ENCODE results near the gene ERFE. TPM values are rescaled to one million over a fixed set of nuclear protein-coding genes. Genes with fewer than 3 reads are reported as not detected.

The ERFE gene
- total and polyA plus RNA-seq, 2 donors (not counting 1 experiment from before 2014, with no cell fraction given), result 0.17 TPM; not detected in 1

DNA sequence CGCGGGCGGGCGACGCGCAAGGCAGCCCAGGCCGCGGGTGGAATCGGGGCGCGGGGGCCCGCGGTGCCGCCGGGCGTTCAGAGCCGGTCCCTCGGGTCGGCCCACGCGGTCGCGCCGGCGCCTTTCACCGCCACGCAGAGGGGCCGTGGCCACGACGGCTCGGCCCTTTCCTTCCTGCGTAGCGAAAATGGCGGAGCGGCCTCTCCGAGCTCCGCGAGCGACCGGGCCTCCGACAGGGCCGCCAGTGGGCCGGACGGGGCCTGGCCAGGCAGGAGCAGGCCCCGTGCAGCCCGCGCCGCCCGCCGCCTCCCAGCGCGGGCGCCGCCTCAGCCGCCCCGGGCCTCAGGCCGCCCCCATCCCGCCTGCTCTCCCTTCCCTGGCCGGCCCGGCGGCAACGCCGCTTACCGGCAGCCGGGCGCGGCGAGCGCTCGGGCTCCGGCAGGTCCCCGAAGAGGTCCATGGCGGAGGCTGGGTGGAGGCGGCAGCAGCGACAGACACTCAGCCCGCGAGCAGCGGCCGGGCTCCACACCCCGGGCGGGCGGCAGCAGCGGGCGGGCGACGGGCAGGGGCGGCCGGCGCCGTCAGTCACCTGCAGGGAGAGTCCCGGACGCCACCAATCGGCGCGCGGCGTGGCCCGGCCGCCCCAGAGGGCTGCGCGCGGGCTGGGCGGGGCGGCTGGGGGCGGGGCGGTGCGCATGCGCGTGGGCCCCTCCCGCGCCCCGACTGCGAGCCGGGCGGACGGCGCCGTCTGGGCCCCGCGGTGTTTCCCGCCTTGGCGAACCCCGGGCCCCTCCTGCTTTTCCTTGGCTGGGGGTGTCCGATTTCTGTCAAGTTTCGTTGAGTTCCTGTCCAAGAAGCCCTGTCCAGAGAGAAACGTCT, 44.6 kb downstream of the ERFE start, which contains the start of gene ILKAP:
ILKAP (minus strand) TSS at position 602 of the 879 bp plus-strand sequence; CDS start at position 460, 142 bp downstream.
- H4K20me1 ChIP-seq (ENCODE audit: control insufficient read depth, insufficient read depth, low read length, poor library complexity, severe bottlenecking), result peaks cover 46% of the 10 kb centered on the region
- H3K36me3 ChIP-seq (replicated peaks in 1 of 2; ENCODE audit: control extremely low read depth in 1 of 2, control insufficient read depth in 1 of 2, extremely low read depth in 1 of 2, insufficient read depth in 2 of 2, low read length in 1 of 2), result no peaks in the 10 kb centered on the region
- H3K79me2 ChIP-seq (ENCODE audit: control insufficient read depth, insufficient read depth, low read length), result peaks cover 48% of the 10 kb centered on the region
- peaks cover 0 to 3% (median 0%) of the 10 kb centered on the region in 3 donors for H3K9me3 ChIP-seq (ENCODE audit: control extremely low read depth in 1 of 3, control insufficient read depth in 2 of 3, insufficient read depth in 1 of 3, low read length in 2 of 3)
- H3K27me3 ChIP-seq (replicated peaks in 1 of 4; ENCODE audit: control extremely low read depth in 1 of 4, control insufficient read depth in 3 of 4, insufficient read depth in 4 of 4, low read length in 3 of 4), result peaks cover 0 to 8% (median 0%) of the 10 kb centered on the region in 4 experiments
- ChIA-PET POLR2A (interaction anchor here (0.6 to 1.3 kb wide), 3 partner anchors 31 to 143 kb away, joined by 3 to 9 read pairs (median 3); partner anchors contain the start of genes HES6 and SCLY), CTCF (interaction anchor here (0.6 to 1.5 kb wide), 3 partner anchors 22 to 479 kb away, joined by 4 to 5 read pairs (median 4); no protein-coding TSS in a partner anchor)
- peak within 1 kb of the TSS; percentile 94 for H2AFZ ChIP-seq (ENCODE audit: insufficient read depth, low read depth, low read length, poor library complexity, severe bottlenecking)
- WGBS (ENCODE audit: insufficient coverage), result under 1% methylated on average over 126 of the region's 126 CpGs
- Mint-ChIP-seq H3K4me3 (peak within 1 kb of the TSS; percentile 86), H3K4me1 (peaks cover 47% of the 10 kb centered on the region), H3K27me3 (no peaks in the 10 kb centered on the region), H3K27ac (peak within 1 kb of the TSS; percentile 91), H3K9me3 (ENCODE audit: insufficient read depth) (no peaks in the 10 kb centered on the region)
- peak within 1 kb of the TSS; percentile 93 for H3K4me2 ChIP-seq (replicated peaks; ENCODE audit: low read depth, low read length, poor library complexity, severe bottlenecking)
- DNase-seq (peak; percentile 93), ATAC-seq (ENCODE audit: low read depth) (peak; percentile 97)
- peaks cover 23 to 31% of the 10 kb centered on the region in 2 donors for H3K4me1 ChIP-seq (ENCODE audit: control insufficient read depth in 2 of 2, insufficient read depth in 2 of 2, low read length in 2 of 2)
- H3K27ac ChIP-seq (ENCODE audit: low read length in 2 of 2), result peak within 1 kb of the TSS; percentile 78 to 93
- H3K4me3 ChIP-seq (ENCODE audit: control extremely low read depth in 1 of 5, extremely low read depth in 1 of 5, insufficient read depth in 1 of 5, low read depth in 2 of 5, low read length in 4 of 5), result peak within 1 kb of the TSS; percentile 46 to 72 (median 58)
- intact Hi-C loops (cut with micrococcal nuclease), result loop anchor here (1.0 to 2.0 kb wide), 6 partner anchors 27 to 237 kb away; no protein-coding TSS in a partner anchor
- peak within 1 kb of the TSS; percentile 86 for H3K9ac ChIP-seq (ENCODE audit: low read length)
- TF ChIP-seq, protein P1, sequence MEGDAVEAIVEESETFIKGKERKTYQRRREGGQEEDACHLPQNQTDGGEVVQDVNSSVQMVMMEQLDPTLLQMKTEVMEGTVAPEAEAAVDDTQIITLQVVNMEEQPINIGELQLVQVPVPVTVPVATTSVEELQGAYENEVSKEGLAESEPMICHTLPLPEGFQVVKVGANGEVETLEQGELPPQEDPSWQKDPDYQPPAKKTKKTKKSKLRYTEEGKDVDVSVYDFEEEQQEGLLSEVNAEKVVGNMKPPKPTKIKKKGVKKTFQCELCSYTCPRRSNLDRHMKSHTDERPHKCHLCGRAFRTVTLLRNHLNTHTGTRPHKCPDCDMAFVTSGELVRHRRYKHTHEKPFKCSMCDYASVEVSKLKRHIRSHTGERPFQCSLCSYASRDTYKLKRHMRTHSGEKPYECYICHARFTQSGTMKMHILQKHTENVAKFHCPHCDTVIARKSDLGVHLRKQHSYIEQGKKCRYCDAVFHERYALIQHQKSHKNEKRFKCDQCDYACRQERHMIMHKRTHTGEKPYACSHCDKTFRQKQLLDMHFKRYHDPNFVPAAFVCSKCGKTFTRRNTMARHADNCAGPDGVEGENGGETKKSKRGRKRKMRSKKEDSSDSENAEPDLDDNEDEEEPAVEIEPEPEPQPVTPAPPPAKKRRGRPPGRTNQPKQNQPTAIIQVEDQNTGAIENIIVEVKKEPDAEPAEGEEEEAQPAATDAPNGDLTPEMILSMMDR (IDR thresholded peaks at IDR 0.05), result no peak
- TF ChIP-seq EZH2 (IDR thresholded peaks at IDR 0.05; ENCODE audit: borderline replicate concordance, insufficient read depth, low read depth, low read length, poor library complexity, severe bottlenecking), result no peak

Data from B cell (primary cell).